SK-N-SH (cell line): ENCODE data around the gene CDK14.

Experiments used
- CTCF ChIP-seq: fragments of 200-600 bp; sonication (generic); IDR thresholded peaks from 2 replicates; pipeline ENCODE4 v1.6.1; 2017; ENCODE audit warnings: antibody characterized with exemption, mild to moderate bottlenecking, moderate library complexity
- EP300 ChIP-seq, 2 experiments: IDR thresholded peaks; 2 replicates each; pipeline versions ENCODE4 v1.4.0 to v1.6.1; 2012; ENCODE audit warnings: borderline replicate concordance in 1 of 2, low read depth in 1 of 2, low read length in 1 of 2
- GATA2 ChIP-seq: sonication (generic); formaldehyde crosslinking; IDR thresholded peaks from 2 replicates; pipeline ENCODE4 v1.5.0; 2020; ENCODE audit warnings: mild to moderate bottlenecking, missing genetic modification reagents
- IRF3 ChIP-seq: fragments of 150-350 bp; IDR thresholded peaks from 2 replicates; pipeline ENCODE4 v1.6.1; 2016; ENCODE audit warnings: mild to moderate bottlenecking, low read depth, low read length
- NRF1 ChIP-seq: IDR thresholded peaks from 2 replicates; pipeline ENCODE4 v1.6.1; 2012; ENCODE audit warnings: low read depth, mild to moderate bottlenecking, low read length
- YY1 ChIP-seq: IDR thresholded peaks from 2 replicates; pipeline ENCODE4 v1.4.0; 2012; ENCODE audit warnings: low read depth, mild to moderate bottlenecking

- TF ChIP-seq EP300 (IDR thresholded peaks at IDR 0.05; ENCODE audit: borderline replicate concordance in 1 of 2, low read depth in 1 of 2, low read length in 1 of 2) (no peak), GATA2 (CRISPR knock-in tag) (no peak), YY1 (no peak), CTCF (no peak), IRF3 (no peak), NRF1 (no peak)
Measured at GRCh38 chr7:90966346-90966745, 370.2 kb downstream of the CDK14 start.
